HG03175 (cell line): ENCODE data around the gene GET4.
A peak's percentile ranks its signal among the peaks of the same experiment; 100 is the strongest.
"Not testable (repeated sequence)": the region's sequence is repeated elsewhere in the genome, so short reads cannot be mapped to it uniquely, and the experiment has no call there.

Experiments used
- ATAC-seq: cut with Tn5 transposase; IDR thresholded peaks from one replicate; pipeline ENCODE4 v1.9.1; 2021; ENCODE audit warnings: mild to moderate bottlenecking, moderate library complexity; ENCODE audit not compliant: unreplicated experiment

Gene GET4

DNA sequence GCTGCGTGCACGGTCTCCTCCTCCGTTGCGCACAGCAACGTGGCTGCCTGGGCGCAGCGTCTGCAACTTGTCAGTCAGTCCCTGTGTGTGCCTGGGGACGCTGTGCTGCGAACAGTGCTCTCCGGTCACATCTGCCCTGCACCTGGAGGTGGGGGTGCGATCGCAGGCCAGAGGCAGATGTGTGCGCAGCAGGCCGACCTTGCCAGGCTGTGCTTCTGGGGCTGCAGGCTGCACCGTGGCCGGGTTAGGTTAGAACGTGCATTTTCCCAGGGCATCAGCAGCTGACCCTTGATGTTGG, 8.2 kb upstream of the GET4 start:
- ATAC-seq: no peak

DNA sequence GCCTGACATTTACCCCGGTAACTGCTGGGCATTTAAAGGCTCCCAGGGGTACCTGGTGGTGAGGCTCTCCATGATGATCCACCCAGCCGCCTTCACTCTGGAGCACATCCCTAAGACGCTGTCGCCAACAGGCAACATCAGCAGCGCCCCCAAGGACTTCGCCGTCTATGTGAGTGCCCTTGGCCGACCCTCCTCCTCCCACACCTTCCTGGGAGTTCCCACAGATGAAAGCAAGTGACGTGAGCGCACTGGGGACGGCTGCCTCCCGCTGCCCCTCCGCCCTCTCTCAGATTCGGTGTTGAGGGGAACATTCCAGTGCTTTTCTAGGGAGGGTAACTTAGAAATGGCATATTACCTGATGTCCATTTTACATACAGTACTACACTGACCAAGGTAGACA, 7.0 kb upstream of the GET4 start:
- ATAC-seq: no peak

DNA sequence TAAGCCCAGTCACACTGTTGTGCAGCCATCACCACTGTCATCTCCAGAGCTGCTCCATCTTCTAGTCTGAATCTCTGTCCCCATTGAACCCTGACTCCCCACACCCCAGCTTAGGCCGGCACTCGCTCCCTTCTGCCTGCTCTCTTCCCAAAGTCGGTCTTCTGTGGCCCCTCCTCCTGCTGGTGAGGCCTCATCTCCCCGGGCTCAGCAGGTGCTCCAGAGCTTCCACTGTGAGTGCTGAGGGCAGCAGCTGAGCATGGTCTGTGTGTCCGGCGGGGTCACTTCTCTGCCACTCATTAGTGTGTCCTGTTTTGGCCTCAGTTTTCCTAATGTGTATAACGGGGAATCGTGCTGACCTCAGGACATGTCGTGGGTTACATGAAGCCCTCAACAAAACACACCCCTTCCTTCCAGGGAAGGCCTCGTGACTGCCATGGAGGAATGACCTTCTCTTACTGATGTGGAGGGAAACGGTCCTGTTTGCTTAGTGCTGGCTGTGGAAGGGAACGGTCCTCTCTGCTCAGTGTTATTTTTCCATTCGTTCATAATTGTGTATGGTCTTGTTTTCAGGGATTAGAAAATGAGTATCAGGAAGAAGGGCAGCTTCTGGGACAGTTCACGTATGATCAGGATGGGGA, 4.3 kb upstream of the GET4 start:
- ATAC-seq: no peak

DNA sequence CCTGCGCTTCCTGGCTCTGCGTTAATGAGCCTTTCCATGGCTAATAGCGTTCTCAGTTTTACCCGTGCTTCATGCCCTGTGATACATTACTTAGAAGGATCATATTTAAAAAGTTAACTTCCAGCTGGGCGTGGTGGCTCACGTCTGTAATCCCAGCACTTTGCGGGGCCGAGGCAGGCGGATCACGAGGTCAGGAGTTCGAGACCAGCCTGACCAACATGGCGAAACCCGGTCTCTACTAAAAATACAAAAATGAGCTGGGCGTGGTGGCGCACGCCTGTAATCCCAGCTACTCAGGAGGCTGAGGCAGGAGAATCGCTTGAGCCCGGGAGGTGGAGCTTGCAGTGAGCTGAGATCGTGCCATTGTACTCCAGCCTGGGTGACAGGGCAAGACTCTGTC, 3.7 kb upstream of the GET4 start:
- not testable (repeated sequence) for ATAC-seq

DNA sequence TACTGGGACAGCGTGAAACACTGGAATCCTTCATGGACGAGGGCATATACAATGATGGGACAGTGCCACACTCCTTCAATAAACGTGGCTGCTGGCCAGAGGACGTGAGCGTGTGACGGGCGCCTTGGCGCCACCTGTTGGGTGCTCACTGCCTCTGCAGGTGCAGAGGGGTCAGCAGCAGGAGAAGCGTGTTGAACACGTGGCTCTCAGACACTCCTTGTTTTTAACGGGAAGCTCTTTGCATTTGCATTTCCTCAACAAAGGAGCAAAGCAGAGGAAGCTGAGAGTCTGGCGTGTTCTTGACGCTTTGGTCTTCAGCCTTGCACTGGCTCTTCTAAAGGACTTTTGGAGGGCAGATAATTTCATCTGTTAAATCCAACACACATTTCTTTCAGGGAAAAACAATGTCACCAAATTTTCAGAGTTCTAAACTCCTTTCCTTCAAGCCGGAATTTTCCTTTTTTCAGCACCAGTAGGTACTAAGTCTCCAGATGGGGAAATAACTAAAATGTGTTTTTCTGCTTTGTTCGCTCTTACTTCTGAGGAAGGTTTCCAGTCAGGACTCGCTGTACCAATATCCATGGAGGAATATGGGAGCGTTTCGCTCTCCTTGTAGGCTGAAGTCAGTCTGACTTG, 2.9 kb upstream of the GET4 start:
- ATAC-seq: no peak

DNA sequence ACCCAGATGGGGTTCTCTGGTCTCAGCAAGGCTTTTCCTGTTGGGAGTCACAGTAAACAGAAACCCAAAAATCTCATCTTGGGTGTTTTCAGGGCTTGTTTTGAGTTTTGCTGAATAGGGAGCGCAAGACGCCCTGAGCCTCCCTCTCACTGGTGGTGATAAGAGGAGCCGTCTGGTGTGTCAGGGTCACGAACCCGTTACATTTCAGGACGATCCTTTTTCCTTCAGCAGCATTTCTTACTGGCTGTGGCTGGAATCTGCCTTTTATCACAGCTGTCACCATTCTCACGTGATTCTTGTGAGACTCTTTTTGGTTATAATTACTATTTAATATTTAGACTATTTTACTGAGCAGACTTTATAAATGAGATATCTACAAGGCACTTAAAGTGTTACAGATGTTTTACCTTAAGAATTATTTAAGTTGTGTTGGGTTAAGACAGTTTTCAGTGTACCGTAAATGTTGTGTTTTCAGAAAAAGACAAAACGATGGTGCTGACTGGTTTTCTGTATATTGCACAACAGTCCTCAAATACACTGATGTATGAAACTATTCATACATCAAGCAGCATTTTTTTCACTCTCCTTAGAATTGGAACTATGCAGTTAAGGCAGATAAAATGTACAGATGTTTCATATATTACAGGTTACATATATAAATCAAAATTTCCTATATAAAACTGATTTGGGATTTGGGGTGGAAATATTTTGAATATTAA, 2.2 kb upstream of the GET4 start:
- ATAC-seq: no peak

DNA sequence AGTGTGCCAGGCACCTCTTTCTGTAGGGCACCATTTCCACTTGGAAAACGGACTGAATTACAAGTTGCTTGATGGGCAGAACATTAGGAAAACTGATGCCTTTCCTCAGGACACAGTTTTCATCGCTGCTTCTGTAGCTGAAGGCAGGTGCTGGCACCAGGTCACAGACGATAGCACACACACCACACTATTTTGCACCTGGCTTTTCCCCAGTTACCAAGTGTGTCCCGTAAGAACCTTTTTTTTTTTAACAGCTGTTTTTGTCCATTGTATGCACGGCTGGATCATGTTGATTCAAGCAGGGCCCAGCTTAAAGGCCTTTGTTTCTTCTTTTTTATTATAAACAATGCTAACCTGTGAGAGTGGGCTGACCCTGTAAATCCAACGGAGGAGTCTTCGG, 1.3 kb upstream of the GET4 start:
- ATAC-seq: no peak

DNA sequence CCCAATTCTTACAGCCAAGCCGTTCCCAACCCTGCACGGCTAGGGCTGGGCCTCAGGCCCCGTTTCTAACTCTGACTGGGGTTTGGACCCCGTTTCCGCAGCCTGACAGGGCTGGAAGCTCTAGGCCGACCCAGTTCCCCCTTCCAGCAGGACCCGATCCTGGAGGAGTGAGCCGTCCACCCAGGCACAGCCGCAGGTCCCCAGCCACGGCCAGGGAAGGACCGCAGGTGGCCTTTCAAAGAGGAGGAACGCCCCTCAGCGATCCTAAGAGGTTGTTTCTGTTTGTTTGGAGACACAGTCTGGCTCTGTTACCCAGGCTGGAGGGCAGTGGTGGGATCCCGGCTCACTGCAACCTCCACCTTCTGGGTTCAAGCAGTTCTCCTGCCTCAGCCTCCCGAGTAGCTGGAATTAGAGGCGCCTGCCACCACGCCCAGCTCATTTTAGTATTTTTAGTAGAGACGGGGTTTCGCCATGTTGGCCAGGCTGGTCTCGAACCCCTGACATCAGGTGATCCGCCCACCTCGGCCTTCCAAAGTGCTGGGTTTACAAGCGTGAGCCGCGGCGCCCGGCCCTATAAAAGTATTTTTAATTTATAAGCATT, 778 bp upstream of the GET4 start:
- ATAC-seq: no peak

DNA sequence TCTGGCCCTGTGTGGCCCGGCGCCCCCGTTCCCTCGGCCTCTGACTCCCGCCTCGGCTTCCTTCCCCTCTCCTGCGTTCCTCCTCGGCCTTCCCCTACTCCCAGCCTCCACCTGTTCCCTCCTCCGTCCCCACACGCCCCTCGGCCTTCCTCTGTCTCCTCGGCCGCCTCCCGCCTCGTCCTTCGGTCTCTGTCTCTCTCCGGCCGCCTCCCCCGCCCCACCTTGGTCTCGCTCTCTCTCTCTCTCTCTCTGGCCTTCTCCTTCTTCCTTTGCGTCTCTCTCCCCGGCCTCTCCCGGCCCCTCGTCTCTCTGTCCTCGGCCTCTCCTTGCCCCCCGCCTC, 588 bp downstream of the GET4 start:
- peak; percentile 25 for ATAC-seq

DNA sequence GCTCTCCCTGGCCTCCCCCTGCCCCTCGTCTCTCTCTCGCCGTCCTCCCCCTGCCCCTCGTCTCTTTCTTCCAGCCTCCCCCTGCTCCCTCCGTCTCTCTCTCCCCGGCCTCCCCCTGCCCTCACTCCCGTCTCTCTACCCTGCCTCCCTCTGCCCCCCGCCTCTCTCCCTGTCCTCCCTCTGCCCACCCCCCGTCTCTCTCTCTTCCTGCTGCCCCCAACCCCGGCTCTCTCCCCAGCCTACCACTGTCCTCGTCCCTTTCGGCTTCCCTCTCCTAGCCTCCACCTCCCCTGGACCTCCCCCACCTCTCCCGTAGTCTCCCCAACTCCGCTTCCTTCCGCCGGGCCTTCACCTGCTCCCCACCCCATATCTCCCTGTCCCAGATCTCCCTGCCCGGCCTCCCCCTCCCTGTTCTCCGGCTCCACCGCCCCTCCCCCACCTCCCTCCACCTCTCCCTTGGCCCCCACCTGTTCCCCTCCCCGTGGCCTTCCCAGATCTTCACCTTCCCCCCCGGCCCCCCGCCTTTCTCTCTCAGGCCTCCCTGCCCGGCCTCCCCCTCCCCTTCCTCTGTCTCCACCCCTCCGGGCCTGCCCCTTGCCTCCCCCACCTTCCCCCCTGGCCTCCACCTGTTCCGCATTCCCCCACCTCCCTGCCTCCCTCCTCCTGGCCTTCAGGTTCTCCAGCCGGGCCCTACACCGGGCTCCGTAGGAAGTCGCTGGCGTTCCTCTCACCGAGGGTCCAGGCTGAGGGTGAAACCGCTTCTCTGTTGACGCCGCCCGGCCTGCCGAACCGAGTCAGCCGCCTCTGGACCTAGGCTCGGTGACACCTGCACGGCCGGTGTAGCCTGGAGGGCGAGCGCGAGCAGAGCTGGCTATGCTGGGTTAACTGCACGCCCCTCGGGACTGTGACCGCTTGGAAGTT, 1.2 kb downstream of the GET4 start:
- ATAC-seq: no peak

DNA sequence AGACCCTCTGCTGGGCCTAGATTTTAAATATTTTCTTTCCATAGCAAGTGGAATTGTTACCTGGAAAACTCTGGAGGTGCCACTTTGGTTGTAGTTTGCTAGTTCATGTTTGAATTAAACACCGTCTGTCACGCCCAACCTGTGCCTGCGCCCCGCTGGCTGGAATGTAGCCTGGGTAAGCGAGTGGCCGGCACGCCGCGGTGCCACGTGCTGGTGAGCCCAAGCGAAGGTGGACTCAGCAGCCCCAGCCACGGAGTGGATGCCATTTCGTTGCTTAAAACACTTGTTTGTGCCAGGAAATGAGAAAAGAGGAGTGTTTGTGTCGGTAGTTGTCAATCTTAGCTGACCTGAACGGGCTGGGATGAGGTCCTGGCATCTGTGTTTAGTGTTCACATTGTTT, 2.7 kb downstream of the GET4 start:
- ATAC-seq: no peak

DNA sequence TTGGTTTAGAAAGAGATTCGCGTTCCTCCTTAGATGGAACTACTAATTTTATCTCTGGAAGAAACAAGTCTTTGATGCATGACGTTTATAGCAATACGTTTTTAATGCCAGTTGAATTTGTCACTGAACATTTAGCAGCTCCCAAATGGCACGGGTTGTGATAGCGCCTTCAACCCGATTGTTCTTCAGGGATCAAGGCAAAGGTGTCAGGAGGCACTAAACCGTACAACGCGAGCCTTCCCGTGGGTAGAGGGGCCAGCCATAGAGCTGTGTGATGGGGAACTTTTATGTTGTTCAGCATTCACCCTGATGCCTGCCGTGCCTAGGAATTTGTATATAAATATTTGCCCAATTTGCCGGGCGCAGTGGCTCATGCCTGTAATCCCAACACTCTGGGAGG, 3.4 kb downstream of the GET4 start:
- no peak for ATAC-seq

DNA sequence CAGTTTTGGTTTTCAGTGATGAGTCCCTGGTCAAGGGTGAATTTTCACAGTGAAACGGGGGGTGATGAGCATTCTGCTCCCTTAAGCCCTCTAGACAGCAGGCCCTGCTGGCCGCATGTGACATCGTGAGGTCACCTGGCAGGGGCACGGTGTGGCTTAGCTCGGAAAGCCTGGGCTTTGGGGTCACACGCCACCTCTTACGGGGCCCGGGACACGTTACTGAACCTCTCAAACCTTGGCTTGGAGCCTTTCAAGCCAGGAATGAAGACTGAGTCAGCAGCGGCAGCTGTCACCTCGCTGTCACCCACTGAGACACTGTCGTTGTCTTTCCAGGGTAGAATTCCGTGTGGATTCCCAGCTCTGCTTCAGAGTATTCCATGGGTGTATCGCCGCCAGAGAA, 4.1 kb downstream of the GET4 start:
- ATAC-seq: no peak

DNA sequence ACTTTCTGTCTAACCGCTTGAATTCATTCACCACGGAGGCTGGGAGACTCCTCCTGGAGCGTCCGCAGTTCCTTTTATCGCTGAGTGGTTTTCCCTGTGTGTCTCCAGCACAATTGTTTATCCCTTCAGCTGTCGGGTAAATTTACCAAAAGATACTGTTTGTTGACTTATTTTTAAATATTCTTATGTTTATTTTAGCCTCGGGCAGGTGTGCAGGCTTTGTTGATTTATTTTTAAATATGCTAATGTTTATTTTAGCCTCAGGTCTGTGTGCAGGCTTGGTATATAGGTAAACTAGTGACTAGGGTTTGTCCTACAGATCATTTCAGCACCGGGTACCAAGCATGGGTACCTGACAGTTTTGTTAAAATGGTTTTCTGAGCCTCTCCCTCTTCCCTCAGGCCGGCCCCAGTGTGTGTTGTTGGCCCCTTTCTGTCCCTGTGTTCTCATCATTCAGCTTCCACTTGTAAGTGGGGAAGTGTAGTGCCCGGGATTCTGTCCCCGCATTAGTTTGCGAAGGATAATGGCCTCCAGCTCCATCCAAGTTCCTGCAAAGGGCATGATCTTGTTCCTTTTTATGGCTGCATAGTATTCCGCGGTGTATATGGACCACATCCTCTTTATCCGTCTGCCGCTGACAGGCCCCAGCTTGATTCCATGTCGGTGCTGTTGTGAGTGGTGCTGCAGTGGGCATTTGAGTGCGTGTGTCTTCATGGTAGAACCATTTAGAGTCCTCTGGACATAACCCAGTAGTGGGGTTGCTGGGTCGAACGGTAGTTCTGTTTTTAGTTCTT, 5.3 kb downstream of the GET4 start:
- no peak for ATAC-seq

DNA sequence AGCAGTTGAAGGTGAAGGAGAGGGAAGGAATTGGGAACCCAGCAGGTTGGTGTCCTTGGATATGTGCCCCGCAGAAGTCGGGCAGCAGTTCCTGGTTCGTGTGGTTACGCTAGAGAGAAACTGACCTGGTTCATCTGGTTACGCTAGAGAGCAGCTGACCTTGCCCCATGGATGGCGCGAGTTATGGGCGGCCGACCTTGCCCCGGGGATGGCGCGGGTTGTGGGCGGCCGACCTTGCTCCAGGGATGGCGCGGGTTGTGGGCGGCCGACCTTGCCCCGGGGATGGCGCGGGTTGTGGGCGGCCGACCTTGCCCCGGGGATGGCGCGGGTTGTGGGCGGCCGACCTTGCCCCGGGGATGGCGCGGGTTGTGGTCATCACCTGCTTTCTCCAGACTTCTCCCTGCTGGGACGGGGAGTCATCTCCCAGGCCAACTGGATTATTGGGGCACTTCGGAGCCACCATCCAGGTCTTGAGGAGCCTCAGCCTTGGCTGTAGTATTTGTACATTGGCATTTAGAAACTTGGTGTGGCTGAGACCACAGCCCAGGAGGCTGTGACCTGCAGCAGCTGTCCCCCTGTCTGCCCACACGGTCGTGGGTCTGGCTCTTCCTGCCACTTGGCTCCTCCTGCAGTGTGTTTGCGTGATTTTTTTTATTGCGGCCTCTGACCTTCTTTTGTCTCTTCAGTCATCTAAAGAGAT, 6.1 kb downstream of the GET4 start:
- ATAC-seq: no peak

DNA sequence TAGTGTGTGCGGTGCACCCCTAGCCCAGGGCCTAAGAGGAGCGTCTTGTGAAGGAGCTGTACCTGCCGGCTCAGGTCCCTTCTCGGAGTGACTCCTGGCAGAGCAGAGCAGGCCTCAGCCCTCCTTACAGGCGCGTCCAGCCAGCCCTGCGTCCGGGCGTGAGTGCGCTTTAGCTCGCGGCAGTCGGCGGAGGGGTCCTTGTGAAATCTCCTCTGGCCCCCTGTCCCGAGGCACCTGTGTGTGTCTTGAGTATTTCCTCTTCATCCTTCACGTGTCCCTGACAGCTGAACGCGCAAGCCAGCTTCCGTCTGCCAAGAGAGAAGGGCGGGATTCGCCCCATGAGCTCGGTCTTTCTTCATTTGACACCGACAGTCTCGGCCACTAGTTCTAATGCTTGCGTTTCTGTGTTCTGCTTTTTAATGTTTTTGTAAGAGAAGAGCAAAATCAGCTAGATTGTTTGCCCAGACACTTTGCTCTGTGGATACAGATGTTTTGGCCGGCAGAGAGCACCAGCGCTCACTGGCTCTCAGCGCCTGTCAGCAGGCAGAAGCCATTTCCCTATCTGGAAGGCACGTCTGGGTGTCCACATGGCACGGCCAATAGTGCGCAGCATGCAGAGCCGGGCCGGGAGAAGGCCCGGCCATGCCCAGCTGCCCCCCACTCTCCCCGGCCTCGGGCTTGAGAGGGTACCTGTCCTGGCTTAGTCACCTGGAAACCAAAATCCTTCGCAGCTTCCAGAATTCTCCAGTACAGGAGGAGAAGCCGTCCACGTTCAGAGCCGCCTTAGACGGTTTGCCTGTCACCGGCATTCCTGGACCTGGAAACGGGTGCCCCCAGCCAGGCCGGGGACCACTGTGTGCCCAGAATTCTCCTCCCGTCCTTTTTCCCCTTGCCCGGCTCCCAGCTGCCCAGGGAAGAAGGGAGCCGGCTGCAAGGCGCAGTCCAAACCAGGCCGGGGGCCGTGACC, 7.0 kb downstream of the GET4 start:
- no peak for ATAC-seq

DNA sequence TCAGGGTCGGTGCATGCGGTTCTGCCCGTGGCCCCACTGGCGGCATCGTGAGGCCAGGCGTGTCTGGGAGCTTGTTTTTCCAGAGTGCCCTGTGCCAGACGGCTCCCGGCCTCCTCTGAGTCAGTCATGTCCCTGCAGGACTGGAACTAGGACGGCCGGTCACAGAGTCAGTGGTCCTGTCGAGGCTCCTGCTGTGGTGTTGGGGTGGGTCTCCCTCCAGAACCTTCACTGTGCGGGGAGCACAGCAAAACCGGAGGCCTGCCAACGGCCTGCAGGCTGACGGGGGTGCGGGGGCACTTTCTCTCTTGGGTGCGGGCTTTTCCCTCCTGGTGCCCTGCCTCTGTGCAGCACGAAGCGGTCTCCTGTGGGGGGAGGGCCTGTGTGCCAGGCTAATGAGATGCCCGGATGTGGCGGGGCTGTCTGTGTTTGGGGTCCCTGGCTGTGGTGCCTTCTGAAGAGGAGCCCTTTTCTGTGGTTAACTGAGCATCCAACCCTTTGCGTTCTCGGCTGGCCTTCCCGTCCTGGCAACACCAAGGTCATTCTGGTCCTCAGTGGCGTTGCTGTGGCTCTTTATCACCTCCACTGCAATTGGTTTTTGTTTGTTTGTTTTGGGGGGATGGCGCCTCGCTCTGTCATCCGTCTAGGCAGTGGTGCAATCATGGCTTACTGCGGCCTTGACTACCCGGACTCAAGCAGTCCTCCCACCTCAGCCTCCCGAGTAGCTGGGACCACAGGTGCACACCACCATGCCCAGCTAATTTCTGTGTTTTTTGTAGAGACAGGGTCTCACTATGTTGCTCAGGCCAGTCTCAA, 8.0 kb downstream of the GET4 start:
- ATAC-seq: no peak
